Transverse colon (tissue), 4 donors: ENCODE data around the gene IFI44. TPM values are rescaled to one million over a fixed set of nuclear protein-coding genes. Genes with fewer than 3 reads are reported as not detected.

Experiments used
- DNase-seq: peaks from one replicate; pipeline ENCODE4 v3.0.0-alpha.2; 2019
- H3K27ac ChIP-seq, 4 donors: fragments of 200-600 bp; sonication (generic); 2 replicates each; pipeline ENCODE4 v1.5.1; 2016 to 2018; ENCODE audit warnings: inconsistent platforms in 4 of 4
- H3K27me3 ChIP-seq: fragments of 200-600 bp; sonication (generic); 2 replicates; pipeline ENCODE4 v1.5.1; 2017; ENCODE audit warnings: inconsistent platforms
- H3K36me3 ChIP-seq, 4 donors: fragments of 200-600 bp; sonication (generic); 2 replicates each; pipeline ENCODE4 v1.5.1; 2017 to 2019; ENCODE audit warnings: inconsistent platforms in 4 of 4
- H3K4me1 ChIP-seq, 4 donors: fragments of 200-600 bp; sonication (generic); 2 replicates each; pipeline ENCODE4 v1.5.1; 2017 to 2020; ENCODE audit warnings: inconsistent platforms in 4 of 4
- H3K4me3 ChIP-seq, 4 donors: fragments of 200-600 bp; sonication (generic); 1 replicate in 1 of 4; 2 replicates in 3 of 4; pipeline versions ENCODE4 v1.5.1 to v1.6.1; 2017 to 2019; ENCODE audit warnings: inconsistent platforms in 4 of 4
- H3K9me3 ChIP-seq, 2 donors: fragments of 200-600 bp; sonication (generic); 2 replicates each; pipeline ENCODE4 v1.5.1; 2017 to 2019; ENCODE audit warnings: inconsistent platforms in 2 of 2
- CTCF ChIP-seq, 5 experiments: fragments of 200-600 bp in 3 of 5; fragments of 450-650 bp in 2 of 5; sonication (generic) in 3 of 5; IDR thresholded peaks; 1 replicate in 2 of 5; 2 replicates in 3 of 5; pipeline ENCODE4 v1.5.1; 2016 to 2017; ENCODE audit warnings: antibody characterized with exemption in 5 of 5, inconsistent platforms in 3 of 5, mild to moderate bottlenecking in 2 of 5, moderate library complexity in 1 of 5
- EP300 ChIP-seq: sonication (generic); formaldehyde crosslinking; IDR thresholded peaks from one replicate; pipeline ENCODE4 v1.6.1; 2017; ENCODE audit warnings: antibody characterized with exemption, low read depth
- POLR2A ChIP-seq: fragments of 450-650 bp; IDR thresholded peaks from one replicate; pipeline ENCODE4 v1.6.1; 2016; ENCODE audit warnings: antibody characterized with exemption, mild to moderate bottlenecking, moderate library complexity
- POLR2AphosphoS5 ChIP-seq, 3 donors: sonication (generic); formaldehyde crosslinking; IDR thresholded peaks; one replicate each; pipeline ENCODE4 v1.6.1; 2016; ENCODE audit warnings: antibody characterized with exemption in 3 of 3
- WGBS, 2 donors: methylation state at CpG; one replicate each; pipeline ENCODE4 v1.1.5; 2018; ENCODE audit warnings: low coverage in 1 of 2; 5-methylcytosine and 5-hydroxymethylcytosine counted together
- in situ Hi-C, 4 donors: fragments of 200-750 bp; cut with MboI; loops; one replicate each; pipeline versions ENCODE4 v1.15.0 to v1.15.1; 2017; ENCODE audit warnings: low sequenced_read_pairs in 3 of 4, low pct_ligation_motif_present in 1 of 4, low pct_unique_long_range_greater_than_20kb in 1 of 4
- intact Hi-C: fragments of 100-400 bp; cut with DNase I; formaldehyde crosslinking; loops from one replicate; pipeline ENCODE4 v1.15.1; 2023; ENCODE audit warnings: low total_unique reads
- total RNA-seq, 4 donors: library from RNA; depleted of rRNA; stranded (reverse); fragments of >200 nt; gene quantifications; one replicate each; pipeline ENCODE4 v1.1.0, GENCODE V29; 2016

IFI44 gene
- total RNA-seq, 4 donors from 2014 or later: 5.9 to 9.7 TPM; not detected in 2

GRCh38 chr1:78658901-78659300 lies 9.3 kb downstream of the IFI44 start:
- H3K9me3 ChIP-seq: no peaks in the 10 kb centered on the region
- H3K4me1 ChIP-seq: no peaks in the 10 kb centered on the region
- 100% methylated on average over 1 of the region's 1 CpG for WGBS, 2 donors
- TF ChIP-seq POLR2AphosphoS5 (IDR thresholded peaks at IDR 0.05) (no peak), EP300 (no peak), CTCF (IDR thresholded peaks at IDR 0.05) (no peak)
- DNase-seq: no peak
- no peaks in the 10 kb centered on the region for H3K36me3 ChIP-seq
- intact Hi-C loops (no loop called here), in situ Hi-C loops (no loop called here)
- no peak overlapping the region for H3K4me3 ChIP-seq
- no peaks in the 10 kb centered on the region for H3K27me3 ChIP-seq
- H3K27ac ChIP-seq: no peak overlapping the region

DNA sequence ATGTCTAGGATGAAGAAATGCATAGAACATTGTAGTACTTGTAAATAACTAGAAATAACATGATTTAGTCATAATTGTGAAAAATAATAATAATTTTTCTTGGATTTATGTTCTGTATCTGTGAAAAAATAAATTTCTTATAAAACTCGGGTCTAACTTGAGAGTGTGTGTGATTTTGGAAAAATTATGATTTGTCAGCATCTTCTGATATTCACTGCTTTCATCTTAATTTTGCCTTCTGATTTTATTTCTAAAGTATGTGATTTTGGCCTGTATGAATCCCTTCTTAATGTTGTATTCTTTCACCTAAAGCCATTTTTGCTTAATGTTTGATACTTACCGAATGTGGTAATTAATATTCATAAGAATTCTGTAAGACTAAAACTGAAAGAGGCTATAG lies 14.3 kb downstream of the IFI44 start:
- Histone ChIP-seq H3K4me3 (no peak overlapping the region), H3K4me1 (no peaks in the 10 kb centered on the region), H3K36me3 (no peaks in the 10 kb centered on the region), H3K27me3 (no peaks in the 10 kb centered on the region), H3K9me3 (no peaks in the 10 kb centered on the region), H3K27ac (no peak overlapping the region)
- in situ Hi-C loops: no loop called here
- intact Hi-C loops: no loop called here
- WGBS, 2 donors: 80 to 92% methylated on average over 2 of the region's 2 CpGs
- no peak for TF ChIP-seq POLR2A
- TF ChIP-seq EP300: no peak
- TF ChIP-seq CTCF (IDR thresholded peaks at IDR 0.05): no peak
- TF ChIP-seq POLR2AphosphoS5 (IDR thresholded peaks at IDR 0.05): no peak
- DNase-seq: no peak

DNA sequence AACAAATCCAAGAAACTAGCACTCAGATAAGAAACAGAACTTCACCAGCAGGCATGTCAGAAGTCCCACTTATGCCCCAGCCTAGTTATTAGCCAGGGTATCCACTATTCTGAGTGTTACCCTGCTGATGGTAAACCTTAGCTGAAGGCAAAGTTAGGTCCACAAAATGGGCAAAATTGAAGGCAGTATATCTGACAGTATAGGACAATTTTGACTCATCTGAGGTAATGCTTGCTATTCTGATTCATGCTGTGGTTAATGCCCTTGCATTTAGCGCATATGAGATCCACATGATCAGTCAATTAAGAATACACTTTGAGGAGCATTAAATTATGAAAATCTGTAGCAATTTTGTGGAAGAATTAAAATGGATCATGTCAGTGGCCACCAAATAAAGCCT lies 15.1 kb downstream of the IFI44 start:
- WGBS, 2 donors: 88 to 100% methylated on average over 1 of the region's 1 CpG
- no peaks in the 10 kb centered on the region for H3K36me3 ChIP-seq
- intact Hi-C loops (no loop called here), in situ Hi-C loops (no loop called here)
- H3K9me3 ChIP-seq: no peaks in the 10 kb centered on the region
- no peak overlapping the region for H3K27ac ChIP-seq
- H3K27me3 ChIP-seq: no peaks in the 10 kb centered on the region
- H3K4me1 ChIP-seq: no peaks in the 10 kb centered on the region
- DNase-seq: no peak
- no peak for TF ChIP-seq POLR2AphosphoS5 (IDR thresholded peaks at IDR 0.05)
- no peak for TF ChIP-seq POLR2A
- no peak for TF ChIP-seq CTCF (IDR thresholded peaks at IDR 0.05)
- no peak for TF ChIP-seq EP300
- H3K4me3 ChIP-seq: no peak overlapping the region

DNA sequence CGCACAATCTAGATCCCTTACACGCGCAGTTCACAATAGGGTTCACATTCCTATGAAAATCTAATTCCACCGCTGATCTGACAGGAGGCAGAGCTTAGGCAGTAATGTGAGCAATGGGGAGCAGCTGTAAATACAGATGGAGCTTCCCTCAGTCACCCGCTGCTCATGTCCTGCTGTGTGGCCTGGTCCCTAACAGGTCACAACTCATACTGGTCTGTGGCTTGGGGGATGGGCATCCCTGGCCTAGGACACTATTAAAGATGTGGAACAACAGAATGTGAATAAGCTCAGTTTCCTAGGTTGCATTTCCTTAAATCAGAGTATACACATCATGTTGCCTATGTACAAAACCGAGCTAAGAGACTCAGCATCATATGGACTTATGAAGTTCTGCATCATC lies 16.2 kb downstream of the IFI44 start:
- H3K9me3 ChIP-seq: no peaks in the 10 kb centered on the region
- H3K27me3 ChIP-seq: no peaks in the 10 kb centered on the region
- intact Hi-C loops (no loop called here), in situ Hi-C loops (no loop called here)
- no peaks in the 10 kb centered on the region for H3K4me1 ChIP-seq
- TF ChIP-seq CTCF (IDR thresholded peaks at IDR 0.05): no peak
- TF ChIP-seq POLR2A: no peak
- TF ChIP-seq EP300: no peak
- TF ChIP-seq POLR2AphosphoS5 (IDR thresholded peaks at IDR 0.05): no peak
- H3K27ac ChIP-seq: no peak overlapping the region
- no peak overlapping the region for H3K4me3 ChIP-seq
- DNase-seq: no peak
- H3K36me3 ChIP-seq: no peaks in the 10 kb centered on the region
- WGBS, 2 donors: 83 to 88% methylated on average over 1 to 6 of the region's 6 CpGs
